K562 (cell line): ENCODE results near the gene INPP4B. TPM values are rescaled to one million over a fixed set of nuclear protein-coding genes. Genes with fewer than 3 reads are reported as not detected.

Source experiments
- ATAC-seq: fragments of 200-7000 bp; cut with Tn5 transposase; 3 replicates; pipeline ENCODE4 v1.9.1; 2020; ENCODE audit warnings: moderate library complexity
- BruUV-seq: library from RNA; stranded (reverse); fragments of 400-500 nt; replicated peaks from 2 replicates; lab custom pipeline; 2021; lab: Mats Ljungman, UMichigan
- CTCF ChIA-PET: fragments of 300-600 bp; formaldehyde crosslinking; extraction: SDS; loops from one replicate; lab custom pipeline; 2021; ENCODE audit warnings: low intra/inter-chr PET ratio; lab: Yijun Ruan, JAX
- POLR2A ChIA-PET: fragments of 300-600, 350-650 bp; sonication (Branson Sonifier 250); formaldehyde crosslinking; extraction: SDS; loops from one replicate; lab custom pipeline; 2021; ENCODE audit warnings: antibody characterized with exemption, inconsistent platforms; lab: Yijun Ruan, JAX
- DNase-seq, 4 experiments: peaks; one replicate each; pipeline versions ENCODE4 v3.0.0 to v3.0.0-alpha.2; 2011 to 2018; ENCODE audit warnings: low spot score in 3 of 4, mixed read lengths in 3 of 4; ENCODE audit errors: extremely low read depth in 1 of 4
- FAIRE-seq: peaks from 2 replicates; lab custom pipeline; 2011; peaks lifted over from hg19 to GRCh38; lab: Jason Lieb, UNC
- H2AFZ ChIP-seq: 2 replicates; pipeline ENCODE4 v1.6.0; 2011; ENCODE audit warnings: low read depth, low read length, control low read depth, inconsistent platforms
- H3K27ac ChIP-seq: fragments of 200-600 bp; 3 replicates; pipeline ENCODE4 v1.8.0; 2011; ENCODE audit warnings: low read depth, mild to moderate bottlenecking, control low read depth, inconsistent platforms, low read length, moderate library complexity, mixed read lengths; ENCODE audit errors: extremely low read depth
- H3K27me3 ChIP-seq, 2 experiments: fragments of 300-600 bp in 1 of 2; 2 replicates in 1 of 2; 3 replicates in 1 of 2; pipeline versions ENCODE4 v1.6.0 to v1.8.0; 2011; ENCODE audit warnings: inconsistent platforms in 2 of 2, low read length in 2 of 2, mild to moderate bottlenecking in 1 of 2, mixed read lengths in 1 of 2, moderate library complexity in 1 of 2; ENCODE audit not compliant: control insufficient read depth in 2 of 2, insufficient read depth in 2 of 2
- H3K36me3 ChIP-seq: fragments of 300-600 bp; 3 replicates; pipeline ENCODE4 v1.8.0; 2011; ENCODE audit warnings: mild to moderate bottlenecking, low read length, inconsistent platforms; ENCODE audit not compliant: control insufficient read depth, insufficient read depth
- H3K4me1 ChIP-seq, 2 experiments: fragments of 200-600 bp in 1 of 2; replicated peaks in 1 of 2; 2 replicates in 1 of 2; 3 replicates in 1 of 2; pipeline versions ENCODE4 v1.5.1 to v1.8.0; 2011; ENCODE audit warnings: inconsistent platforms in 2 of 2, low read length in 2 of 2, mild to moderate bottlenecking in 1 of 2, mixed read lengths in 1 of 2, moderate library complexity in 1 of 2; ENCODE audit not compliant: control insufficient read depth in 2 of 2, insufficient read depth in 2 of 2
- H3K4me2 ChIP-seq: 2 replicates; pipeline ENCODE4 v1.6.1; 2011; ENCODE audit warnings: low read length, control low read depth, inconsistent platforms, mixed read lengths; ENCODE audit not compliant: insufficient read depth
- H3K4me3 ChIP-seq: fragments of 200-600 bp; sonication (generic), shearing (Covaris generic); 2 replicates; pipeline ENCODE4 v1.5.1; 2016; ENCODE audit warnings: control low read depth, inconsistent platforms
- H3K79me2 ChIP-seq: fragments of 200-600 bp; 3 replicates; pipeline ENCODE4 v1.8.0; 2011; ENCODE audit warnings: low read length, inconsistent platforms; ENCODE audit not compliant: control insufficient read depth, insufficient read depth
- H3K9ac ChIP-seq, 2 experiments: 2 replicates each; pipeline versions ENCODE4 v1.6.0 to v1.6.1; 2011; ENCODE audit warnings: low read depth in 2 of 2, low read length in 2 of 2, control low read depth in 1 of 2, inconsistent platforms in 1 of 2, mild to moderate bottlenecking in 1 of 2, mixed read lengths in 1 of 2; ENCODE audit not compliant: insufficient read depth in 1 of 2
- H3K9me1 ChIP-seq: one replicate; pipeline ENCODE4 v1.6.0; 2011; ENCODE audit warnings: inconsistent platforms, mild to moderate bottlenecking, low read length, moderate library complexity; ENCODE audit not compliant: control insufficient read depth, insufficient read depth
- H3K9me3 ChIP-seq: replicated peaks from 2 replicates; pipeline ENCODE4 v1.5.1; 2011; ENCODE audit warnings: low read depth, low read length, inconsistent platforms; ENCODE audit not compliant: control insufficient read depth, insufficient read depth
- H4K20me1 ChIP-seq: replicated peaks from 2 replicates; pipeline ENCODE4 v1.6.1; 2011; ENCODE audit warnings: low read length, inconsistent platforms, mixed read lengths; ENCODE audit not compliant: control insufficient read depth, insufficient read depth
- EP400 ChIP-seq: fragments of 450-650 bp; IDR thresholded peaks from 2 replicates; pipeline ENCODE4 v1.6.1; 2017; ENCODE audit warnings: antibody characterized with exemption, mild to moderate bottlenecking, moderate library complexity
- FOXA1 ChIP-seq: fragments of 450-650 bp; IDR thresholded peaks from 2 replicates; pipeline ENCODE4 v1.6.1; 2016; ENCODE audit warnings: mild to moderate bottlenecking, borderline replicate concordance
- L3MBTL2 ChIP-seq: fragments of 450-650 bp; IDR thresholded peaks from 2 replicates; pipeline ENCODE4 v1.6.1; 2016; ENCODE audit warnings: mild to moderate bottlenecking, moderate library complexity
- WGBS: fragments of 100-300 bp; shearing (Covaris generic); methylation state at CpG from one replicate; pipeline ENCODE4 v1.1.6; 2016; ENCODE audit warnings: low coverage, mixed read lengths; ENCODE audit not compliant: insufficient coverage; ENCODE audit errors: missing lambda C conversion rate; 5-methylcytosine and 5-hydroxymethylcytosine counted together
- in situ Hi-C: fragments of 300-500 bp; cut with MboI; formaldehyde crosslinking; loops from 4 replicates; pipeline ENCODE4 v1.15.0; 2018; ENCODE audit warnings: inconsistent platforms, mixed read lengths
- intact Hi-C: fragments of 100-400 bp; cut with micrococcal nuclease; formaldehyde crosslinking; loops from 2 replicates; pipeline ENCODE4 v1.14.2; 2022
- polyA plus RNA-seq, 8 experiments: library from polyadenylated mRNA; depleted of rRNA in 4 of 8; stranded (reverse) in 5 of 8; unstranded in 3 of 8; fragments of >200 nt; fragmentation: Nextera tagmentation in 2 of 8; fragmentation: Illumina TruSeq in 1 of 8; extraction: Ambion mirVana in 2 of 8; extraction: Trizol in 1 of 8; gene quantifications; 2 replicates each; pipeline versions ENCODE4 v1.2.1 to v1.2.3, GENCODE V29; 2011 to 2014; ENCODE audit warnings: inconsistent platforms in 1 of 8, missing spikeins in 1 of 8
- total RNA-seq, 7 experiments: library from RNA; depleted of rRNA in 6 of 7; stranded (reverse); fragments of >200 nt in 6 of 7; fragmentation: Illumina TruSeq in 2 of 7; extraction: Trizol in 2 of 7; gene quantifications; 2 replicates each; pipeline versions ENCODE4 v1.2.1 to v1.2.3, GENCODE V29; 2011 to 2021; ENCODE audit warnings: low replicate concordance in 1 of 7
- TF ChIP-seq, protein P1 (sequence below): fragments of 150-350 bp; IDR thresholded peaks from 2 replicates; pipeline ENCODE4 v1.6.1; 2014; ENCODE audit warnings: low read depth, mild to moderate bottlenecking, low read length, borderline replicate concordance

Gene INPP4B
- total and polyA plus RNA-seq, 9 of the 15 experiments (the other 6 are each of a cell fraction or from before 2014, with no cell fraction given), result 0.04 to 0.11 TPM; not detected in 7

DNA sequence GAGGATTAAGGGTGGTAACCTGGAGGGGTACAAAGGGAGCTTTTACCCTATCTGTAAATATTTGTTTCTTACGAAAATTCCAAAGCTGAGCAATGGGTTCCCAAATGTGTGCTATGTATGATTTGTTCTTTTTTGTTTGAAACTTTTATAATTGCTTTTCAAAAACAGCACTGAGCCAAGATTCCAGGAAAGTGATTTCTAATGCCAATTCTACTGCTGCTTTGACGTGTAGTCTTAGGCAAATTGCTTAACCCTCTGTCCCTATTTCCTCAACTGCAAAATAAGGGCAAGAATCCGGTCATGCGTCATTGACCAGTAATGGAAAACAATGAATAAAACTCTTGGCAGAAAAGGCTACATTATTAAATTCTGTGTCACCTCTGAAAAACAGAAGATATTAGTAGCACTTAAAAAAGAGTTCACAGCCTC is 755.0 kb downstream of the INPP4B start:
- FAIRE-seq (no peak), ATAC-seq (no peak)
- intact Hi-C loops, result no loop called here

More for the DNA sequence above, 755.0 kb downstream of the INPP4B start:
- no peaks in the 10 kb centered on the region for H3K9me3 ChIP-seq
- 1% methylated on average over 4 of the region's 4 CpGs for WGBS
- H3K27me3 ChIP-seq, result no peaks in the 10 kb centered on the region
- CTCF ChIA-PET, result no interaction called here
- in situ Hi-C loops, result no loop called here
- no peak overlapping the region for H3K4me2 ChIP-seq
- H3K79me2 ChIP-seq, result no peaks in the 10 kb centered on the region
- H3K4me1 ChIP-seq, result no peaks in the 10 kb centered on the region
- no peak for DNase-seq
- TF ChIP-seq, protein P1, sequence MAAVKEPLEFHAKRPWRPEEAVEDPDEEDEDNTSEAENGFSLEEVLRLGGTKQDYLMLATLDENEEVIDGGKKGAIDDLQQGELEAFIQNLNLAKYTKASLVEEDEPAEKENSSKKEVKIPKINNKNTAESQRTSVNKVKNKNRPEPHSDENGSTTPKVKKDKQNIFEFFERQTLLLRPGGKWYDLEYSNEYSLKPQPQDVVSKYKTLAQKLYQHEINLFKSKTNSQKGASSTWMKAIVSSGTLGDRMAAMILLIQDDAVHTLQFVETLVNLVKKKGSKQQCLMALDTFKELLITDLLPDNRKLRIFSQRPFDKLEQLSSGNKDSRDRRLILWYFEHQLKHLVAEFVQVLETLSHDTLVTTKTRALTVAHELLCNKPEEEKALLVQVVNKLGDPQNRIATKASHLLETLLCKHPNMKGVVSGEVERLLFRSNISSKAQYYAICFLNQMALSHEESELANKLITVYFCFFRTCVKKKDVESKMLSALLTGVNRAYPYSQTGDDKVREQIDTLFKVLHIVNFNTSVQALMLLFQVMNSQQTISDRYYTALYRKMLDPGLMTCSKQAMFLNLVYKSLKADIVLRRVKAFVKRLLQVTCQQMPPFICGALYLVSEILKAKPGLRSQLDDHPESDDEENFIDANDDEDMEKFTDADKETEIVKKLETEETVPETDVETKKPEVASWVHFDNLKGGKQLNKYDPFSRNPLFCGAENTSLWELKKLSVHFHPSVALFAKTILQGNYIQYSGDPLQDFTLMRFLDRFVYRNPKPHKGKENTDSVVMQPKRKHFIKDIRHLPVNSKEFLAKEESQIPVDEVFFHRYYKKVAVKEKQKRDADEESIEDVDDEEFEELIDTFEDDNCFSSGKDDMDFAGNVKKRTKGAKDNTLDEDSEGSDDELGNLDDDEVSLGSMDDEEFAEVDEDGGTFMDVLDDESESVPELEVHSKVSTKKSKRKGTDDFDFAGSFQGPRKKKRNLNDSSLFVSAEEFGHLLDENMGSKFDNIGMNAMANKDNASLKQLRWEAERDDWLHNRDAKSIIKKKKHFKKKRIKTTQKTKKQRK, result no peak
- TF ChIP-seq FOXA1 (no peak), EP400 (no peak), L3MBTL2 (no peak)
- H2AFZ ChIP-seq, result no peak overlapping the region
- no peaks in the 10 kb centered on the region for H4K20me1 ChIP-seq
- H3K4me3 ChIP-seq, result no peak overlapping the region
- H3K9ac ChIP-seq, result no peak overlapping the region
- H3K9me1 ChIP-seq, result no peaks in the 10 kb centered on the region
- no peaks in the 10 kb centered on the region for H3K36me3 ChIP-seq
- BruUV-seq, result no TSS peak
- POLR2A ChIA-PET, result no interaction called here
- no peak overlapping the region for H3K27ac ChIP-seq
